ENCODE data around the gene SULT1A3. TPM values are rescaled to one million over a fixed set of nuclear protein-coding genes. Genes with fewer than 3 reads are reported as not detected.

SULT1A3 gene
- total RNA-seq = 2.4 and 3.4 TPM in 2 replicates

DNA sequence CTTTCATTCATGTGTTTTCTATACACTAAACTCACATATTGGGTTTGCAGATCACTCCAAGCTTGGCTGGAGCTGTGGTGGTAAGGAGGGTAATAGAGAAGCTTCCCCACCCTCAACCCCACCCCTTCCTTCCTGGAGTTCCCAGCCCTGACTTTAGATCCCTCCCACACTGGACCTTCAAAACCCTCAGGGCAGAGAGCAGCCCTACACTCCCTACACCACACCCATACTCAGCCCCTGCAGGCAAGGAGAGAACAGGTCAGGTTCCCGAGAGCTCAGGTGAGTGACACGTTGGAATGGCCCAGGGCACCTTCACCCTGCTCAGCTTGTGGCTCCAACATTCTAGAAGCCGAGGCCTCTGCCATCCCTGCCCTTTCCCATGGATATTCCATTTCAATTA is at the start of gene SULT1A3:
Gene SULT1A3, plus strand, starts transcription at position 207 of the 400 bp plus-strand sequence. CDS start 1,474 bp downstream, outside the sequence.

DNA sequence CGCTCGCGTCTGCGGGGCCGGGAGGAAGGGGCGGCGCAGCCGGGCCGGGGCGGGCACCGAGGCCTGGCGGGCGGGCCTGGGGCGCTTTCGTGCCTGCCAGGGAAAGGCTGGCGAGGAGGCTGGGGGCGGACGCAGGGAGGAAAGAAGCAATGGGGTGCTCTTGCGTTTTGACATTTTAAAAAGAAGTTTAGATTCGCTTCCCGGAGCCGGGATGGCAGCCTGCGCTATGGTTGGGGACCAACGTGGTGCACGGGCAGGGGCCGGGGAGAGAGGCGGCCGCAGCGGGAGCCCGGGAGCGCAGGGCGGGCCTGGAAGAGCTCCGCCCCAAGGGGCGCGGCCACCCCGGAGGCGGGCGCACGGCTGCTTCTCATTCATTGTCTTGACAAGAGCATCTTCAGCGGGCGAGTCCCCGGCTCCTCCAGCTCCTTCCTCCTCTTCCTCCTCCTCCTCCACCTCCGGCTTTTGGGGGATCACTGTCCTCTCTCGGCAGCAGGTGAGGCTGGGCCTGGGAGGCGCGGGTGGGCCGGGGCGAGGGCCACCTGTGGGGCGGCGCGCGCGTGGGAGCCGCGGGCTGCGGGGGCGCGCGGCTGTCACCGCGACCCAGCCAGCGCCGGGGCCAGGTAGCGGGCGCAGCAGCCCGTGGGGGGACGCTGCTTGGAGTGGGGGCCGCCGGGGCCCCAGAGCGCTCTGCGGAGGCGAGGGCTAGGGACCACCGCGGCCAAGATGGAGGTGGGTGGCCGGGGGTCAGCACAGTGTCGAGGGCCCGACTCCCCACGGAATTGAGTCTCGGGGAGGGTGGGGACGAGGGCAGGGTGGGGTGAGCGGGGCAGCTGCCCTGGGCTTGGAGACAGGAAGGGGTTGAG is 15.6 kb upstream of the SULT1A3 start, which contains the start of gene CORO1A:
Gene CORO1A, plus strand, starts transcription at position 370 of the 863 bp plus-strand sequence. CDS start 1,608 bp downstream, outside the sequence.

DNA sequence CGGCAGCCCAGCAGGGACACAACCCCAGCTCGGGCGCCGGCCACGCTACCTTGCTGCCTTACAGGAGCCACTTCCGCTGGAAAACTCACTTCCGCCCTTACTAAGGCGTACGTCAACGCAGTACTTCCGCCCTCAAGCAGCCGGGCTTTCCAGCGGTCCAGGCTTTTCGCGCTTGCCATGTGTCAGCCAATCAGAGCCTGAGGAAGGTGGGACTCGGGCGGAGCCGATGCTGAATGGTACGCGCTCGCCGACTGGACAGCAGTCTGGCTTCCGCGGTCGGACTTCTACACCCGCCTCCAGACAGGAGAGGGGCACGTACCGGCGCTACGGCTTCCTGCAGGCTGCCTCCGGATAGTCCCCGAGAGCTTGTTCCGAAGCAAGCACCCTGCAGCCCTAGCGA is 5.4 kb upstream of the SULT1A3 start, which contains the start of the genes BOLA2B and SLX1A:
Gene BOLA2B, minus strand, starts transcription at position 52 of the 400 bp plus-strand sequence. CDS start 71 bp downstream, outside the sequence.
Gene SLX1A, plus strand, starts transcription at position 261 of the 400 bp plus-strand sequence. CDS start 210 bp downstream, outside the sequence.

GRCh38 chr16:30248379-30248778 is 49.3 kb downstream of the SULT1A3 start, which contains the start of gene NPIPB13:
Gene NPIPB13 (minus strand): TSS chr16:30248479. CDS start chr16:30245573, 2,906 bp downstream.

Other genes starting within 250 kb of the SULT1A3 start
- gene TMEM219, start 237.2 kb upstream of the SULT1A3 start, total RNA-seq = 81.2 and 82.3 TPM in 2 replicates
- 39.1 and 47.1 TPM in 2 replicates for gene TAOK2, start 225.4 kb upstream of the SULT1A3 start, total RNA-seq
- 5.0 and 5.6 TPM in 2 replicates for gene HIRIP3, start 203.6 kb upstream of the SULT1A3 start, total RNA-seq
- gene INO80E, start 203.0 kb upstream of the SULT1A3 start, total RNA-seq = 11.9 and 15.2 TPM in 2 replicates
- gene DOC2A, start 188.2 kb upstream of the SULT1A3 start, total RNA-seq = 0.28 TPM in 1 of 2 replicates, not detected in the other
- gene C16orf92, start 176.1 kb upstream of the SULT1A3 start, total RNA-seq = not detected in 2 replicates
- gene TLCD3B, start 168.0 kb upstream of the SULT1A3 start, total RNA-seq = 0.09 TPM in 1 of 2 replicates, not detected in the other
- gene ALDOA, start 133.5 kb upstream of the SULT1A3 start, total RNA-seq = 617 and 861 TPM in 2 replicates
- 193 and 224 TPM in 2 replicates for gene PPP4C, start 123.3 kb upstream of the SULT1A3 start, total RNA-seq
- gene TBX6, start 107.3 kb upstream of the SULT1A3 start, total RNA-seq = under 0.01 and 0.09 TPM in 2 replicates
- gene YPEL3, start 103.0 kb upstream of the SULT1A3 start, total RNA-seq = 6.3 and 10.2 TPM in 2 replicates
- 0.71 and 1.6 TPM in 2 replicates for gene GDPD3, start 85.7 kb upstream of the SULT1A3 start, total RNA-seq
- gene MAPK3, start 76.0 kb upstream of the SULT1A3 start, total RNA-seq = 28.4 and 41.2 TPM in 2 replicates
- 0.46 and 0.71 TPM in 2 replicates for gene CORO1A, start 15.7 kb upstream of the SULT1A3 start, total RNA-seq
- 20.8 and 31.1 TPM in 2 replicates for gene BOLA2B, start 5.6 kb upstream of the SULT1A3 start, total RNA-seq
- 20.9 and 21.2 TPM in 2 replicates for gene SLX1A, start 5.4 kb upstream of the SULT1A3 start, total RNA-seq
- 0.43 and 1.8 TPM in 2 replicates for gene NPIPB13, start 49.2 kb downstream of the SULT1A3 start, total RNA-seq
- 33.8 and 39.1 TPM in 2 replicates for gene CD2BP2, start 156.1 kb downstream of the SULT1A3 start, total RNA-seq
- gene TBC1D10B, start 171.2 kb downstream of the SULT1A3 start, total RNA-seq = 17.1 and 19.9 TPM in 2 replicates
- not detected in 2 replicates for gene MYL11, start 175.5 kb downstream of the SULT1A3 start, total RNA-seq
- not detected in 2 replicates for gene SEPTIN1, start 183.3 kb downstream of the SULT1A3 start, total RNA-seq
- 4.6 and 5.5 TPM in 2 replicates for gene ZNF48, start 196.2 kb downstream of the SULT1A3 start, total RNA-seq
- 9.8 and 10.5 TPM in 2 replicates for gene ZNF771, start 208.4 kb downstream of the SULT1A3 start, total RNA-seq
- 5.5 and 6.9 TPM in 2 replicates for gene DCTPP1, start 230.8 kb downstream of the SULT1A3 start, total RNA-seq
- 11.1 and 13.7 TPM in 2 replicates for gene SEPHS2, start 246.6 kb downstream of the SULT1A3 start, total RNA-seq